Measurements from ENCODE around the gene CEP290. TPM values are rescaled to one million over a fixed set of nuclear protein-coding genes. Genes with fewer than 3 reads are reported as not detected.

Gene CEP290
- polyA plus RNA-seq, 1 donor from 2014 or later: 43.9 TPM

DNA sequence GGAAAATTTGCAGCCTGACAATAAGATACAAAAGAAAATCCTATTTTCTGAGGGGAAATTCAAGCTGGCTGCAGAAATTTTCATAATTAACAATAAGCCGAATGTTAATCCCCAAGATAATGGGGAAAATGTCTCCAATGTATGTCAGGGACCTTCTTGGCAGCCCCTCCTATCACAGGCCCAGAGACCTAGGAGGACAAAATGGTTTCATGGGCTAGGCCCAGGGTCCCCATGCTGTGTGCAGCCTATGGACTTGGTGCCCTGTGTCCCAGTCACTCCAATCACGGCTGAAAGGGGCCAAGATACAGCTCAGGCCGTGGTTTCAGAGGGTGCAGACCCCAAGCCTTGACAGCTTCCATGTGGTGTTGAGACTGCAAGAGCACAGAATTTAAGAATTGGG lies 123.9 kb downstream of the CEP290 start:
- H4K20me1 ChIP-seq (ENCODE audit: insufficient read depth): no peaks in the 10 kb centered on the region
- H3K9ac ChIP-seq (ENCODE audit: low read length): no peak overlapping the region
- TF ChIP-seq RAD21 (conservative IDR thresholded peaks at IDR 0.05): no peak
- no peak for TF ChIP-seq TAF1 (IDR thresholded peaks at IDR 0.05; ENCODE audit: low read depth)
- TF ChIP-seq, protein P1, sequence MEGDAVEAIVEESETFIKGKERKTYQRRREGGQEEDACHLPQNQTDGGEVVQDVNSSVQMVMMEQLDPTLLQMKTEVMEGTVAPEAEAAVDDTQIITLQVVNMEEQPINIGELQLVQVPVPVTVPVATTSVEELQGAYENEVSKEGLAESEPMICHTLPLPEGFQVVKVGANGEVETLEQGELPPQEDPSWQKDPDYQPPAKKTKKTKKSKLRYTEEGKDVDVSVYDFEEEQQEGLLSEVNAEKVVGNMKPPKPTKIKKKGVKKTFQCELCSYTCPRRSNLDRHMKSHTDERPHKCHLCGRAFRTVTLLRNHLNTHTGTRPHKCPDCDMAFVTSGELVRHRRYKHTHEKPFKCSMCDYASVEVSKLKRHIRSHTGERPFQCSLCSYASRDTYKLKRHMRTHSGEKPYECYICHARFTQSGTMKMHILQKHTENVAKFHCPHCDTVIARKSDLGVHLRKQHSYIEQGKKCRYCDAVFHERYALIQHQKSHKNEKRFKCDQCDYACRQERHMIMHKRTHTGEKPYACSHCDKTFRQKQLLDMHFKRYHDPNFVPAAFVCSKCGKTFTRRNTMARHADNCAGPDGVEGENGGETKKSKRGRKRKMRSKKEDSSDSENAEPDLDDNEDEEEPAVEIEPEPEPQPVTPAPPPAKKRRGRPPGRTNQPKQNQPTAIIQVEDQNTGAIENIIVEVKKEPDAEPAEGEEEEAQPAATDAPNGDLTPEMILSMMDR (IDR thresholded peaks at IDR 0.05; ENCODE audit: poor library complexity, severe bottlenecking): no peak
- TF ChIP-seq EZH2 (IDR thresholded peaks at IDR 0.05; ENCODE audit: borderline replicate concordance, insufficient read depth, low read length, poor library complexity, severe bottlenecking): no peak
- TF ChIP-seq MXI1 (conservative IDR thresholded peaks at IDR 0.05; ENCODE audit: poor library complexity, severe bottlenecking): no peak
- no peak for TF ChIP-seq POLR2AphosphoS5 (IDR thresholded peaks at IDR 0.05)
- TF ChIP-seq, protein P2, sequence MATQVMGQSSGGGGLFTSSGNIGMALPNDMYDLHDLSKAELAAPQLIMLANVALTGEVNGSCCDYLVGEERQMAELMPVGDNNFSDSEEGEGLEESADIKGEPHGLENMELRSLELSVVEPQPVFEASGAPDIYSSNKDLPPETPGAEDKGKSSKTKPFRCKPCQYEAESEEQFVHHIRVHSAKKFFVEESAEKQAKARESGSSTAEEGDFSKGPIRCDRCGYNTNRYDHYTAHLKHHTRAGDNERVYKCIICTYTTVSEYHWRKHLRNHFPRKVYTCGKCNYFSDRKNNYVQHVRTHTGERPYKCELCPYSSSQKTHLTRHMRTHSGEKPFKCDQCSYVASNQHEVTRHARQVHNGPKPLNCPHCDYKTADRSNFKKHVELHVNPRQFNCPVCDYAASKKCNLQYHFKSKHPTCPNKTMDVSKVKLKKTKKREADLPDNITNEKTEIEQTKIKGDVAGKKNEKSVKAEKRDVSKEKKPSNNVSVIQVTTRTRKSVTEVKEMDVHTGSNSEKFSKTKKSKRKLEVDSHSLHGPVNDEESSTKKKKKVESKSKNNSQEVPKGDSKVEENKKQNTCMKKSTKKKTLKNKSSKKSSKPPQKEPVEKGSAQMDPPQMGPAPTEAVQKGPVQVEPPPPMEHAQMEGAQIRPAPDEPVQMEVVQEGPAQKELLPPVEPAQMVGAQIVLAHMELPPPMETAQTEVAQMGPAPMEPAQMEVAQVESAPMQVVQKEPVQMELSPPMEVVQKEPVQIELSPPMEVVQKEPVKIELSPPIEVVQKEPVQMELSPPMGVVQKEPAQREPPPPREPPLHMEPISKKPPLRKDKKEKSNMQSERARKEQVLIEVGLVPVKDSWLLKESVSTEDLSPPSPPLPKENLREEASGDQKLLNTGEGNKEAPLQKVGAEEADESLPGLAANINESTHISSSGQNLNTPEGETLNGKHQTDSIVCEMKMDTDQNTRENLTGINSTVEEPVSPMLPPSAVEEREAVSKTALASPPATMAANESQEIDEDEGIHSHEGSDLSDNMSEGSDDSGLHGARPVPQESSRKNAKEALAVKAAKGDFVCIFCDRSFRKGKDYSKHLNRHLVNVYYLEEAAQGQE (IDR thresholded peaks at IDR 0.05; ENCODE audit: borderline replicate concordance): no peak
- TF ChIP-seq EP300 (conservative IDR thresholded peaks at IDR 0.05; ENCODE audit: poor library complexity, severe bottlenecking): no peak
- TF ChIP-seq SMC3 (conservative IDR thresholded peaks at IDR 0.05; ENCODE audit: poor library complexity): no peak
- no peaks in the 10 kb centered on the region for H3K79me2 ChIP-seq (replicated peaks; ENCODE audit: insufficient read depth, low read length)
- H3F3A ChIP-seq (ENCODE audit: insufficient read depth, low read length, poor library complexity, severe bottlenecking): no peaks in the 10 kb centered on the region
- no peak overlapping the region for H3K4me3 ChIP-seq (ENCODE audit: low read length)
- no peaks in the 10 kb centered on the region for H3K9me3 ChIP-seq (ENCODE audit: low read length)
- H3K4me2 ChIP-seq (ENCODE audit: low read length): no peak overlapping the region
- no peaks in the 10 kb centered on the region for H3K9me2 ChIP-seq (ENCODE audit: insufficient read depth, low read length)
- H3K36me3 ChIP-seq (ENCODE audit: insufficient read depth, low read length): no peaks in the 10 kb centered on the region
- no peak overlapping the region for H3K27ac ChIP-seq (ENCODE audit: low read length)
- H3K27me3 ChIP-seq (ENCODE audit: insufficient read depth, low read depth, low read length): no peaks in the 10 kb centered on the region
- no peak overlapping the region for H2AFZ ChIP-seq (ENCODE audit: low read depth, low read length)

DNA sequence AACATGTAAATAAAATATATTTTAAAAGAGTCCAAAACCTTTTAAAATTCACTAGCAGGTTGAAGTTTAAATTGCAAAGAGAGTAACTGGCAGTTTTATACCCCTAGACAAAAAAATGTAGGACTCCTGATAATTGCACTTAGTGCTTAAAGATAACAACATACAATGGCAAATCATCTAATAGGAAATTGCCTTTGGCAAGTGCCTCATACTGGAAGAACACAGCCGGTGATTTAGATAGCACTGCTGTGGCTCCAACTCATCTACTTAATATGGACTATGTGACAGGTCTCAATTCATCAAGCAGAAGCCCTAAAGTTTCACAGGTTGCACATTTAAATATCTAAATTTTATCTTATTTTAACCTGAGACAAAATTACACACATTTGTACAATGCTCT lies 126.1 kb downstream of the CEP290 start:
- TF ChIP-seq POLR2AphosphoS5 (IDR thresholded peaks at IDR 0.05): no peak
- no peak for TF ChIP-seq EZH2 (IDR thresholded peaks at IDR 0.05; ENCODE audit: borderline replicate concordance, insufficient read depth, low read length, poor library complexity, severe bottlenecking)
- no peak for TF ChIP-seq RAD21 (conservative IDR thresholded peaks at IDR 0.05)
- Histone ChIP-seq H3F3A (ENCODE audit: insufficient read depth, low read length, poor library complexity, severe bottlenecking) (no peaks in the 10 kb centered on the region), H3K27ac (ENCODE audit: low read length) (no peak overlapping the region), H3K9me2 (ENCODE audit: insufficient read depth, low read length) (no peaks in the 10 kb centered on the region), H3K4me2 (ENCODE audit: low read length) (no peak overlapping the region), H3K4me3 (ENCODE audit: low read length) (no peak overlapping the region), H3K79me2 (replicated peaks; ENCODE audit: insufficient read depth, low read length) (no peaks in the 10 kb centered on the region), H3K27me3 (ENCODE audit: insufficient read depth, low read depth, low read length) (no peaks in the 10 kb centered on the region), H3K9me3 (ENCODE audit: low read length) (no peaks in the 10 kb centered on the region), H4K20me1 (ENCODE audit: insufficient read depth) (no peaks in the 10 kb centered on the region), H2AFZ (ENCODE audit: low read depth, low read length) (no peak overlapping the region), H3K9ac (ENCODE audit: low read length) (no peak overlapping the region), H3K36me3 (ENCODE audit: insufficient read depth, low read length) (no peaks in the 10 kb centered on the region)

DNA sequence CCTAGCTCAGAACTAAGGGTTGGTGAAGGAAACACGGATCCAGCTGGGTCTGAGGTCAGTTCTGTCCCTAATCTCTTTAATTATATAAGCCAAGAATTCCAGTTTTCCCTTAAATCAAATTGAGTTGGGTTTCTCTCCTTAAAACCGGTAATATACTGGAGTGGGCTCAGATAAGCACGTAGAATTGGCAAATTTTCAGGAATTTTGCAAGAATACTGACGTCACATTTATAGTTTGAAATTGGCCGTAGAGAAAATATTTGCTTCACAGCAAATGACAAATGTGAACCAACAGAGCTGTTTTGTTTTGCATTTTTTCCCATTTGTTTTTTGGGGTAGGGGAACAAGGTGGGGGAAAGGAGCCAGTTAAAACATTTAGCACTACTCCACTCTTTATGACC lies 130.1 kb downstream of the CEP290 start:
- H3K4me3 ChIP-seq (ENCODE audit: low read length): no peak overlapping the region
- no peaks in the 10 kb centered on the region for H4K20me1 ChIP-seq (ENCODE audit: insufficient read depth)
- no peaks in the 10 kb centered on the region for H3K9me2 ChIP-seq (ENCODE audit: insufficient read depth, low read length)
- no peak overlapping the region for H2AFZ ChIP-seq (ENCODE audit: low read depth, low read length)
- TF ChIP-seq, protein P1 (IDR thresholded peaks at IDR 0.05; ENCODE audit: poor library complexity, severe bottlenecking): no peak
- TF ChIP-seq EP300 (conservative IDR thresholded peaks at IDR 0.05; ENCODE audit: poor library complexity, severe bottlenecking) (no peak), POLR2AphosphoS5 (IDR thresholded peaks at IDR 0.05) (no peak), RAD21 (conservative IDR thresholded peaks at IDR 0.05) (no peak), SMC3 (conservative IDR thresholded peaks at IDR 0.05; ENCODE audit: poor library complexity) (no peak), TAF1 (IDR thresholded peaks at IDR 0.05; ENCODE audit: low read depth) (no peak), EZH2 (IDR thresholded peaks at IDR 0.05; ENCODE audit: borderline replicate concordance, insufficient read depth, low read length, poor library complexity, severe bottlenecking) (no peak), MXI1 (conservative IDR thresholded peaks at IDR 0.05; ENCODE audit: poor library complexity, severe bottlenecking) (no peak)
- TF ChIP-seq, protein P2 (IDR thresholded peaks at IDR 0.05; ENCODE audit: borderline replicate concordance): no peak
- H3K79me2 ChIP-seq (replicated peaks; ENCODE audit: insufficient read depth, low read length): no peaks in the 10 kb centered on the region
- no peak overlapping the region for H3K4me2 ChIP-seq (ENCODE audit: low read length)
- no peaks in the 10 kb centered on the region for H3F3A ChIP-seq (ENCODE audit: insufficient read depth, low read length, poor library complexity, severe bottlenecking)
- no peak overlapping the region for H3K9ac ChIP-seq (ENCODE audit: low read length)
- H3K27me3 ChIP-seq (ENCODE audit: insufficient read depth, low read depth, low read length): no peaks in the 10 kb centered on the region
- no peak overlapping the region for H3K27ac ChIP-seq (ENCODE audit: low read length)
- no peaks in the 10 kb centered on the region for H3K9me3 ChIP-seq (ENCODE audit: low read length)
- H3K36me3 ChIP-seq (ENCODE audit: insufficient read depth, low read length): no peaks in the 10 kb centered on the region

All from neural cell (in vitro differentiated cells).